Peyer's patch (tissue), 4 donors: ENCODE data around the gene ZNF148. TPM values are rescaled to one million over a fixed set of nuclear protein-coding genes. Genes with fewer than 3 reads are reported as not detected.

ENCODE experiments used
- DNase-seq, 3 donors: peaks; one replicate each; pipeline ENCODE4 v3.0.0-alpha.2; 2017 to 2019
- H3K27ac ChIP-seq, 4 donors: fragments of 200-600 bp; sonication (generic); one replicate each; pipeline ENCODE4 v1.5.1; 2016 to 2019
- H3K27me3 ChIP-seq, 2 donors: fragments of 200-600 bp; sonication (generic); one replicate each; pipeline ENCODE4 v1.5.1; 2019
- H3K36me3 ChIP-seq, 3 donors: fragments of 200-600 bp; sonication (generic); one replicate each; pipeline ENCODE4 v1.5.1; 2016 to 2019
- H3K4me1 ChIP-seq, 4 donors: fragments of 200-600 bp; sonication (generic); one replicate each; pipeline ENCODE4 v1.5.1; 2016 to 2019
- H3K4me3 ChIP-seq, 4 donors: fragments of 200-600 bp; sonication (generic); 1 replicate in 3 of 4; 2 replicates in 1 of 4; pipeline ENCODE4 v1.5.1; 2016 to 2019; ENCODE audit warnings: mild to moderate bottlenecking in 1 of 4
- H3K9me3 ChIP-seq, 4 donors: fragments of 200-600 bp; sonication (generic); one replicate each; pipeline ENCODE4 v1.5.1; 2016 to 2019; ENCODE audit warnings: mild to moderate bottlenecking in 1 of 4
- POLR2A ChIP-seq, 2 donors: fragments of 450-650 bp; IDR thresholded peaks; one replicate each; pipeline ENCODE4 v1.5.1; 2017; ENCODE audit warnings: antibody characterized with exemption in 2 of 2, mild to moderate bottlenecking in 2 of 2, moderate library complexity in 2 of 2
- small RNA-seq, 2 donors: library from RNA; depleted of rRNA; stranded (forward); fragments of <200 nt; gene quantifications; one replicate each; pipeline ENCODE3, GENCODE V24; 2016
- total RNA-seq, 4 donors: library from RNA; depleted of rRNA; stranded (reverse); fragments of >200 nt; gene quantifications; one replicate each; pipeline ENCODE4 v1.1.0, GENCODE V29; 2016
- TF ChIP-seq, protein P1 (sequence below), 6 experiments: fragments of 450-650 bp in 4 of 6; fragments of 200-600 bp in 2 of 6; sonication (generic) in 1 of 6; IDR thresholded peaks; one replicate each; pipeline ENCODE4 v1.5.1; 2017 to 2019; ENCODE audit warnings: antibody characterized with exemption in 6 of 6, mild to moderate bottlenecking in 3 of 6, moderate library complexity in 1 of 6

The ZNF148 gene
- total RNA-seq, 4 donors from 2014 or later = 17.7 to 48.7 (median 24.7) TPM

DNA sequence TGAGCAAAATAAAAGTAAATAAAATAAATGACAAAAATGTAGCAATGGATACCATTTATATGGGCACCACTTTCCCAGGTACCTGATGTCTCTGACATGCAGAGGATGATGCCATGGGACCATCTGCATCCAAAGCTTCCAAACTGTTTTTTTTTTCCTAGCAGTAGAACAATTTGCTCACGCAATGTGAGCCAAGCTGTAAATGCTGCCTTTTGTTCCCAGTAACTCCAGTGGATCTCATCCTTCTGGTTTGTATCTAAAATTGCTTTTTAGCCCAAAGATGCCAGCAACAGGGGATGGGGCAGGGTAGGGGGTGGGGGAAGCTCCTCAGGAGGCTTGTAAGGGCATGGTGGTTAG is 195.3 kb downstream of the ZNF148 start:
- Histone ChIP-seq H3K4me3 (no peak overlapping the region), H3K27ac (no peak overlapping the region), H3K4me1 (no peaks in the 10 kb centered on the region), H3K9me3 (no peaks in the 10 kb centered on the region), H3K36me3 (no peaks in the 10 kb centered on the region), H3K27me3 (no peaks in the 10 kb centered on the region)
- DNase-seq = no peak
- TF ChIP-seq, protein P1, sequence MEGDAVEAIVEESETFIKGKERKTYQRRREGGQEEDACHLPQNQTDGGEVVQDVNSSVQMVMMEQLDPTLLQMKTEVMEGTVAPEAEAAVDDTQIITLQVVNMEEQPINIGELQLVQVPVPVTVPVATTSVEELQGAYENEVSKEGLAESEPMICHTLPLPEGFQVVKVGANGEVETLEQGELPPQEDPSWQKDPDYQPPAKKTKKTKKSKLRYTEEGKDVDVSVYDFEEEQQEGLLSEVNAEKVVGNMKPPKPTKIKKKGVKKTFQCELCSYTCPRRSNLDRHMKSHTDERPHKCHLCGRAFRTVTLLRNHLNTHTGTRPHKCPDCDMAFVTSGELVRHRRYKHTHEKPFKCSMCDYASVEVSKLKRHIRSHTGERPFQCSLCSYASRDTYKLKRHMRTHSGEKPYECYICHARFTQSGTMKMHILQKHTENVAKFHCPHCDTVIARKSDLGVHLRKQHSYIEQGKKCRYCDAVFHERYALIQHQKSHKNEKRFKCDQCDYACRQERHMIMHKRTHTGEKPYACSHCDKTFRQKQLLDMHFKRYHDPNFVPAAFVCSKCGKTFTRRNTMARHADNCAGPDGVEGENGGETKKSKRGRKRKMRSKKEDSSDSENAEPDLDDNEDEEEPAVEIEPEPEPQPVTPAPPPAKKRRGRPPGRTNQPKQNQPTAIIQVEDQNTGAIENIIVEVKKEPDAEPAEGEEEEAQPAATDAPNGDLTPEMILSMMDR (IDR thresholded peaks at IDR 0.05) = no peak
- TF ChIP-seq POLR2A (IDR thresholded peaks at IDR 0.05) = no peak

DNA sequence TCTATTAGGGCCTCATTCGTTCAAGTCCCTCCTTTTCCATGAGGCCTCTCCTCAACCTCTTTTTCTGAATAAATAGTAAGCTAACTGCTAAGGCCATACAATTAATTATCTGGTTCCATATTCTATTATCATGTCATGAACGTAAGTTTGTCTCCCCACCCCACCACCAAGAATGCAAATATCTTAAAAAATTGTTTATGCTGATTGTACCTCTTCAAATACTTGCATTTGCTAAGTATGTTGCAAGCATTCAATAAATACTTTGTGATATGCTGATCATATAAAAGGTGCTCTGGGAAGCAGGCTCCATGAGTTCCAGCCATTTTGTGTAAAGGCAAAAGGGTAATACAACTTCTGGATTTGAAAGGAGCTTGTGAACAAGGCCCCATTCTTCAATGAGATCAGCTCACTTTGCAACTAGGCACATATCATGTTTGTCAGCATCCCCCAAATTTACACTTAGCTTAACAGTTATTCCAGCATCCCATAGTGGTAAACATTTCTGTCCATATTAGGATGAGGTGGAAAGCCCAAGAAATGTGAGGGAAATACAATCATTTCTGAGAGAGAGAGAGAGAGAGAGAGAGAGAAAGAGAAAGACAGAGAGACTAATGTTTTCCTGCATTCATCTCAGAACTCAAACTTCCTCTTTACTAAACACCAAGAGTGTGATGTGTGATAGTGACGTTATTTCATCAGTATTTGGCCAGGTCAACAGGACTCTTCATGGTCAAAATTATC is 195.8 kb downstream of the ZNF148 start:
- no peaks in the 10 kb centered on the region for H3K36me3 ChIP-seq
- no peak overlapping the region for H3K27ac ChIP-seq
- H3K4me1 ChIP-seq = no peaks in the 10 kb centered on the region
- H3K27me3 ChIP-seq = no peaks in the 10 kb centered on the region
- H3K4me3 ChIP-seq = no peak overlapping the region
- no peaks in the 10 kb centered on the region for H3K9me3 ChIP-seq
- no peak for TF ChIP-seq POLR2A (IDR thresholded peaks at IDR 0.05)
- TF ChIP-seq, protein P1 (IDR thresholded peaks at IDR 0.05) = no peak
- DNase-seq = no peak

DNA sequence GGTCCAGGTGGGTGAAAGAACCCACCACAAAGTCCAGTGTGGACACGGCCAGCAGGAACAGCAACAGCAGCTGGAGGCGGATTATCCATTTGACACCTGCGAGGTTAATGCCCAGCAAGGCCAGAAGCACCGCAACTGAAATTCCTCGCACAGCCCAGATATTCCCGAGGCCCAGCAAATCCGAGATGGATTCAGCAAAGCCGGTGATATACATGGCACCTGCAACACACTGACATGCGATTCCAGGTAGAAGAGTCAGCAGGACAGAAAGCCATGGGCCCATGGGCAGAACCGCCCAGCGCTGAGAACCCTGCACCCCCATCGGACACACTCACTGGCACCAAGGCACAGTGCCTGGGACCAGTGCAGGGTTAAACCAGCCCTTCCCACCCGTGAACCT is 197.4 kb downstream of the ZNF148 start:
- Histone ChIP-seq H3K4me3 (no peak overlapping the region), H3K4me1 (no peaks in the 10 kb centered on the region), H3K9me3 (no peaks in the 10 kb centered on the region), H3K36me3 (no peaks in the 10 kb centered on the region), H3K27ac (no peak overlapping the region), H3K27me3 (no peaks in the 10 kb centered on the region)
- TF ChIP-seq POLR2A (IDR thresholded peaks at IDR 0.05) = no peak
- TF ChIP-seq, protein P1 (IDR thresholded peaks at IDR 0.05) = no peak
- no peak for DNase-seq

Small RNA genes lying within 50 kb of the gene (small RNA-seq; reads per million reads assigned to genes)
- 0 reads per million in 2 donors for gene RNU6-232P

Other genes with a start within 250 kb of the ZNF148 start
- 10 to 100 TPM; 24.2 to 31.4 (median 26.3) TPM for gene SLC12A8, start 162.6 kb downstream of the ZNF148 start, total RNA-seq
- 10 to 100 TPM; 64.1 to 82.6 (median 70.0) TPM for gene SNX4, start 144.9 kb upstream of the ZNF148 start, total RNA-seq
- gene OSBPL11, start 220.2 kb upstream of the ZNF148 start, total RNA-seq = 10 to 100 TPM in 2 of 4 donors, 1 to 10 TPM in 2; 8.1 to 14.9 (median 10.0) TPM